Hepatocyte (in vitro differentiated cells): ENCODE measurements around the gene MYO1D. TPM values are rescaled to one million over a fixed set of nuclear protein-coding genes. Genes with fewer than 3 reads are reported as not detected.

ENCODE experiments used
- DNase-seq: peaks from one replicate; pipeline ENCODE4 v3.0.0-alpha.2; 2016; ENCODE audit warnings: low spot score
- H2AFZ ChIP-seq: fragments of 200-600 bp; sonication (generic); 2 replicates; pipeline ENCODE4 v1.6.0; 2016; ENCODE audit warnings: antibody characterized with exemption, mild to moderate bottlenecking
- H3K27ac ChIP-seq: fragments of 200-600 bp; sonication (generic); 2 replicates; pipeline ENCODE4 v1.5.1; 2016; ENCODE audit warnings: mild to moderate bottlenecking
- H3K27me3 ChIP-seq: fragments of 200-600 bp; sonication (generic); 2 replicates; pipeline ENCODE4 v1.6.1; 2016
- H3K36me3 ChIP-seq: fragments of 200-600 bp; sonication (generic); replicated peaks from 2 replicates; pipeline ENCODE4 v1.5.1; 2016; ENCODE audit warnings: low read depth; ENCODE audit not compliant: insufficient read depth
- H3K4me1 ChIP-seq: fragments of 200-600 bp; sonication (generic); 2 replicates; pipeline ENCODE4 v1.5.1; 2016; ENCODE audit warnings: mild to moderate bottlenecking, moderate library complexity; ENCODE audit not compliant: insufficient read depth
- H3K4me2 ChIP-seq: fragments of 200-600 bp; sonication (generic); 2 replicates; pipeline ENCODE4 v1.6.0; 2016
- H3K4me3 ChIP-seq: fragments of 200-600 bp; sonication (generic); 2 replicates; pipeline ENCODE4 v1.5.1; 2016; ENCODE audit warnings: mild to moderate bottlenecking
- H3K79me2 ChIP-seq: fragments of 200-600 bp; sonication (generic); 2 replicates; pipeline ENCODE4 v1.6.0; 2017; ENCODE audit warnings: mild to moderate bottlenecking
- H3K9me2 ChIP-seq: fragments of 200-600 bp; sonication (generic); replicated peaks from 2 replicates; pipeline ENCODE4 v1.6.0; 2017; ENCODE audit warnings: mild to moderate bottlenecking; ENCODE audit not compliant: insufficient read depth
- H3K9me3 ChIP-seq: fragments of 200-600 bp; sonication (generic); 2 replicates; pipeline ENCODE4 v1.5.1; 2016; ENCODE audit warnings: low read depth, mild to moderate bottlenecking
- H4K20me1 ChIP-seq: fragments of 200-600 bp; sonication (generic); 2 replicates; pipeline ENCODE4 v1.6.0; 2016; ENCODE audit warnings: mild to moderate bottlenecking; ENCODE audit not compliant: insufficient read depth, poor library complexity, severe bottlenecking
- EZH2 ChIP-seq: fragments of 200-600 bp; sonication (generic); IDR thresholded peaks from 2 replicates; pipeline ENCODE4 v1.6.1; 2016; ENCODE audit warnings: antibody characterized with exemption, mild to moderate bottlenecking, borderline replicate concordance
- WGBS: methylation state at CpG from one replicate; pipeline ENCODE4 v1.1.6; 2016; ENCODE audit warnings: low lambda C conversion rate; ENCODE audit errors: missing lambda C conversion rate; 5-methylcytosine and 5-hydroxymethylcytosine counted together
- polyA plus RNA-seq: library from polyadenylated mRNA; unstranded; fragments of >200 nt; fragmentation: Nextera tagmentation; extraction: Ambion mirVana; gene quantifications from 2 replicates; pipeline ENCODE4 v1.2.1, GENCODE V29; 2016
- small RNA-seq: library from RNA; depleted of rRNA; stranded (forward); fragments of <200 nt; gene quantifications from one replicate; pipeline ENCODE3, GENCODE V24; 2014
- total RNA-seq: library from RNA; depleted of rRNA; stranded (reverse); fragments of >200 nt; gene quantifications from 2 replicates; pipeline ENCODE4 v1.2.3, GENCODE V29; 2014
- TF ChIP-seq, protein P1 (sequence below): fragments of 200-600 bp; sonication (generic); IDR thresholded peaks from 2 replicates; pipeline ENCODE4 v1.5.1; 2016; ENCODE audit warnings: antibody characterized with exemption, mild to moderate bottlenecking; ENCODE audit not compliant: poor library complexity

Gene MYO1D
- total and polyA plus RNA-seq, 2 experiments from 2014 or later: 36.2 to 89.0 TPM

DNA sequence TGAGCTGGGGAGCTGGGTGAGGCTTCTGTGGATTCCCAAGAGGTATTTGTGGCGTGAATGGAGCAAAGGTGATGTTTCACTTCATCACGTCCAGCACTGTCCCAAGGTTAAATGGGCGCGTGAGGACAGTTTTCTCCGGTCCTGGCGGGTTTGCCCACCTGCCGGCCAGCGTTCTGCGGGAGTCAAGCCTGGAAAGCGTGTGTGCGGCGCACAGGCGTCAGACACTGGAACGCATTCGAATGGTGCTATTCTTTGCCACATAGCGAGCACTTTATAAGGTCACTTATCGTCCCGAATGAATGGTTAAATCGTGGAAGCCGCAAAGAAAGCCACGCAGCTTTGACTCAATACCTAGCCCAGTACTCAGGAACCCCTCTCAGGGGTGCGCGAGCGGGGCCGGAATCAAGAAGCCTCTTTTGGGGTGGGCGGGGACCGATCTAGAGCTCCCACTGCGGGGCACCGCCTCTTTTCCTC, 433.1 kb downstream of the MYO1D start:
- peaks cover 44% of the 10 kb centered on the region for H3K79me2 ChIP-seq
- peak overlapping the region; percentile 86 for H3K4me2 ChIP-seq
- no peaks in the 10 kb centered on the region for H3K9me3 ChIP-seq
- peaks cover 12% of the 10 kb centered on the region for H4K20me1 ChIP-seq
- WGBS: 11% methylated on average over 29 of the region's 29 CpGs
- no peak for TF ChIP-seq EZH2
- TF ChIP-seq, protein P1, sequence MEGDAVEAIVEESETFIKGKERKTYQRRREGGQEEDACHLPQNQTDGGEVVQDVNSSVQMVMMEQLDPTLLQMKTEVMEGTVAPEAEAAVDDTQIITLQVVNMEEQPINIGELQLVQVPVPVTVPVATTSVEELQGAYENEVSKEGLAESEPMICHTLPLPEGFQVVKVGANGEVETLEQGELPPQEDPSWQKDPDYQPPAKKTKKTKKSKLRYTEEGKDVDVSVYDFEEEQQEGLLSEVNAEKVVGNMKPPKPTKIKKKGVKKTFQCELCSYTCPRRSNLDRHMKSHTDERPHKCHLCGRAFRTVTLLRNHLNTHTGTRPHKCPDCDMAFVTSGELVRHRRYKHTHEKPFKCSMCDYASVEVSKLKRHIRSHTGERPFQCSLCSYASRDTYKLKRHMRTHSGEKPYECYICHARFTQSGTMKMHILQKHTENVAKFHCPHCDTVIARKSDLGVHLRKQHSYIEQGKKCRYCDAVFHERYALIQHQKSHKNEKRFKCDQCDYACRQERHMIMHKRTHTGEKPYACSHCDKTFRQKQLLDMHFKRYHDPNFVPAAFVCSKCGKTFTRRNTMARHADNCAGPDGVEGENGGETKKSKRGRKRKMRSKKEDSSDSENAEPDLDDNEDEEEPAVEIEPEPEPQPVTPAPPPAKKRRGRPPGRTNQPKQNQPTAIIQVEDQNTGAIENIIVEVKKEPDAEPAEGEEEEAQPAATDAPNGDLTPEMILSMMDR: peak; percentile 97
- H3K9me2 ChIP-seq: no peaks in the 10 kb centered on the region
- peaks cover 13% of the 10 kb centered on the region for H3K4me1 ChIP-seq
- H3K4me3 ChIP-seq: peak overlapping the region; percentile 55
- DNase-seq: peak; percentile 29
- H3K36me3 ChIP-seq: no peaks in the 10 kb centered on the region
- H3K27me3 ChIP-seq: no peaks in the 10 kb centered on the region
- no peak overlapping the region for H3K27ac ChIP-seq
- peak overlapping the region; percentile 85 for H2AFZ ChIP-seq

Small RNA genes within 50 kb of the gene (small RNA-seq; reads per million reads assigned to genes)
- not detected for gene RF00019

Other genes starting within 250 kb of the MYO1D start
- 280 and 320 TPM in 2 replicates for gene TMEM98, start 51.0 kb upstream of the MYO1D start, total RNA-seq
- 406 and 430 TPM in 2 replicates for gene TMEM98, start 51.0 kb upstream of the MYO1D start, polyA plus RNA-seq
- not detected in 2 replicates for gene SPACA3, start 114.7 kb upstream of the MYO1D start, total RNA-seq
- gene SPACA3, start 114.7 kb upstream of the MYO1D start, polyA plus RNA-seq: not detected in 2 replicates